T47D (cell line): ENCODE data around the gene FHIT.

Source experiments
- DNase-seq, 2 experiments: peaks; one replicate each; pipeline versions ENCODE4 v3.0.0 to v3.0.0-alpha.2; 2011 to 2012; ENCODE audit warnings: low read depth in 1 of 2, low spot score in 1 of 2
- JUND ChIP-seq: IDR thresholded peaks from 2 replicates; pipeline ENCODE4 v1.6.1; 2012; ENCODE audit warnings: low read depth
- in situ Hi-C: cut with HindIII; loops from 2 replicates; pipeline ENCODE4 v1.10.0; 2016; ENCODE audit warnings: low sequenced_read_pairs, low pct_unique_long_range_greater_than_20kb

Gene FHIT

GRCh38 chr3:60829058-60829457, 422.2 kb downstream of the FHIT start:
- DNase-seq: peak in 1 of 2 experiments; percentile 36
- TF ChIP-seq JUND: no peak
- in situ Hi-C loops: no loop called here

- in situ Hi-C loops: no loop called here
- no peak for DNase-seq
- TF ChIP-seq JUND: no peak
Observed at GRCh38 chr3:60827666-60828065, 423.6 kb downstream of the FHIT start.

- no peak for DNase-seq
- TF ChIP-seq JUND: no peak
- in situ Hi-C loops: no loop called here
Observed at GRCh38 chr3:60826511-60826910, 424.7 kb downstream of the FHIT start.

- DNase-seq: no peak
Observed at GRCh38 chr3:60812502-60812901, 438.8 kb downstream of the FHIT start.

GRCh38 chr3:60810881-60811280, 440.4 kb downstream of the FHIT start:
- no peak for TF ChIP-seq JUND
- DNase-seq: no peak

More at GRCh38 chr3:60812502-60812901, 438.8 kb downstream of the FHIT start:
- in situ Hi-C loops: no loop called here
- no peak for TF ChIP-seq JUND

GRCh38 chr3:60809857-60810610, 441.2 kb downstream of the FHIT start:
- peak in 1 of 2 experiments; percentile 11 for DNase-seq
- in situ Hi-C loops: no loop called here
- TF ChIP-seq JUND: no peak

More at GRCh38 chr3:60810881-60811280, 440.4 kb downstream of the FHIT start:
- in situ Hi-C loops: no loop called here

- no peak for TF ChIP-seq JUND
- in situ Hi-C loops: no loop called here
- DNase-seq: no peak
Observed at GRCh38 chr3:60803216-60804173, 447.8 kb downstream of the FHIT start.

GRCh38 chr3:60801307-60801706, 449.9 kb downstream of the FHIT start:
- no peak for DNase-seq
- TF ChIP-seq JUND: no peak
- in situ Hi-C loops: no loop called here

- no peak for DNase-seq
- no peak for TF ChIP-seq JUND
- in situ Hi-C loops: no loop called here
Observed at GRCh38 chr3:60798456-60798855, 452.8 kb downstream of the FHIT start.

- no peak for TF ChIP-seq JUND
- DNase-seq: no peak
- in situ Hi-C loops: no loop called here
Observed at GRCh38 chr3:60792249-60792852, 458.9 kb downstream of the FHIT start.

GRCh38 chr3:60788185-60788584, 463.1 kb downstream of the FHIT start:
- DNase-seq: no peak
- in situ Hi-C loops: no loop called here
- TF ChIP-seq JUND: no peak

- no peak for DNase-seq
- in situ Hi-C loops: no loop called here
- TF ChIP-seq JUND: no peak
Observed at GRCh38 chr3:60781935-60782334, 469.3 kb downstream of the FHIT start.
